GM19467 (cell line): ENCODE measurements around the gene MLEC.

Experiments used
- ATAC-seq: cut with Tn5 transposase; IDR thresholded peaks from one replicate; pipeline ENCODE4 v1.9.1; 2021; ENCODE audit warnings: mild to moderate bottlenecking, moderate library complexity; ENCODE audit not compliant: unreplicated experiment

MLEC gene

DNA sequence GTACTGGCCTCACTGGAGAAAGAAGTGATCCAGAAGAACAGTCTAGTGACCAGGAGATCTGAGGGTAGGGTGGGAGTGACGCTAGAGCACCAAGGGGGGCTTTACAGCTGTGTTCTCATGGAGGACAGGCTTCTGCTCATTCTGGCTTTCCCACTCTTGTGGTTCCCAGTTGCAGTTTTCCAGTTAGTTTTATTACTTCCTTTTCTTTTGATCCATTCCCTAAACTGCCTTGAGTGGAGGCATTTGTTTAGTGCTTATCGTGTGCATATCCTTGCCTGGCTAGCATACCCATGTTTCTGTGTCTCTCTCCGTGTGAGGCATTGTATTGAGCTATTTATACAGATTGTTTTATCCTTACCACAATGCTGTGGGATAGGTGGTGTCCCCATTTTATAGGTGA lies 4.0 kb downstream of the MLEC start:
- ATAC-seq = no peak

DNA sequence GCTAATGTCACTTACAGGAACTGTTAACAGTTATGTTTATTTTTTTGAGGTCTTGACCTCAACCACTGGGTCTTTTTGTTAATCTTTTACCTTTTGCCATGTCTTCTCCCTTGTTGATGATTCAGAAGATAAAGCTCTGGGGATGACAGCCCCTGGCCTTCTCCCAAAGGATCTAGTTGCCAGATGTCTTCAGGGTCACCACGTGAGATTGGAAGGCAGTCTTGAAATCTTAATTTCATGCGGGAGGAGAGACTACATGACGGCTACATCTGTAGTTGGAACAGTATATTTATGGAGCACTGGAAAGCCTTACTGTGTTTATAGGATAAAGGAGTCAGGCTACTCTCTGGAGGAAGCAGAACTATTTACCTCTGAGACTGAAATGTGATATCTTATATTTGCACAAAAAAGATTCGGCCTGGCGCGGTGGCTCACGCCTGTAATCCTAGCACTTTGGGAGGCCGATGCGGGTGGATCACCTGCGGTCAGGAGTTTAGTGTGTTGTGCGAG lies 5.6 kb downstream of the MLEC start:
- ATAC-seq = no peak

DNA sequence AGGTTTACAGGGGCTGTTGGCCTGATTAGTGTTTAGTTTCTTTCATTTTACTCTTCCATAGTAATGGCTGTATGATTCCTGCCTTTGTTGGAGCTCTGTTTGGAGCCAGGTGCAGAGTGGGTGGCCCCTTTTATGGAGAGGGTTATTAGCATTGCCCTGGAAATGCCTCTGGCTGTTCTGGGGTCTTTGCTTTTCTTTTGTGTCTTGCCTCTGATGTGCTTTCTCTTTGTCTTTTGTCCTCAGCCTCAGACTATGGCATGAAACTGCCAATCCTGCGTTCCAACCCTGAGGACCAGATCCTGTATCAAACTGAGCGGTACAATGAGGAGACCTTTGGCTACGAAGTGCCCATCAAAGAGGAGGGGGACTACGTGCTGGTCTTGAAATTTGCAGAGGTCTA lies 6.9 kb downstream of the MLEC start:
- ATAC-seq = no peak

DNA sequence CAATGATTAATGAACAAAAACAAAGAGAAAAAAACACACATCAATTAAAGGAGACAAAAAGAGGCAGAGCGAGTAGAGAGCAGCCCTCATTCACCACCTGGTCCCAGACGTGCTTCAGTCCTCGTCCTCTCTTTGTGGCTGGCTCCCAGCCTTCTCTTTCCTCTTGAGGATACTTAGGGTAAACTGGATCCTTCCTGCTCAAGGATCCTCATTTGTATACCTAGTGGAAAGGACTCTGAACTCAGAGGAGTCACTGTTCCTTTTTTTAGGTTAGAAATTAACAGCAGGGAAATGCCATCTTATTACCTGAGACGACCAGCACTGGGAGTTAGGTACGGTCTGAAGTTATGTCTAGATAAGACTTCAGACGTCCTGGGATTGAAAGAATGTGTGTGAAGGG lies 9.7 kb downstream of the MLEC start:
- ATAC-seq = no peak

DNA sequence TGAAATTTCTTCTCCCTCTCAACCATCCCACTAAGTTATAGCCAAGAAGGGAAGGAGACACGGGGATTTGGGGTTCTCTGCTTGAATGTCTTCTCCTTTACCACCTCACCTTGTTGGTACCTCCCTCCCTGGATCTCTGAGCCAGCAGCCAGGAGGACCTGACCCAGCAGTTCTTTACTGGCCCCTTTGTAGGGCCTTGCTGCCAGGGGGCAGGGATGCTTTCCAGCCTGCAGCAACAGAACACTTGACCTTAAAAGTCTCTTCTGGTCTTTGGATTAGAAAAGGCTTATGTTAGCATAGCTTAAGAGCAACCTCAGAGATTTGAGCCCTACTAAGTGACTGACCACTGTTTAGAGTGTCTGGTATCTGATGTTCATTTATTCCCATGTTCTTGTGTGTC lies 10.4 kb downstream of the MLEC start:
- no peak for ATAC-seq

DNA sequence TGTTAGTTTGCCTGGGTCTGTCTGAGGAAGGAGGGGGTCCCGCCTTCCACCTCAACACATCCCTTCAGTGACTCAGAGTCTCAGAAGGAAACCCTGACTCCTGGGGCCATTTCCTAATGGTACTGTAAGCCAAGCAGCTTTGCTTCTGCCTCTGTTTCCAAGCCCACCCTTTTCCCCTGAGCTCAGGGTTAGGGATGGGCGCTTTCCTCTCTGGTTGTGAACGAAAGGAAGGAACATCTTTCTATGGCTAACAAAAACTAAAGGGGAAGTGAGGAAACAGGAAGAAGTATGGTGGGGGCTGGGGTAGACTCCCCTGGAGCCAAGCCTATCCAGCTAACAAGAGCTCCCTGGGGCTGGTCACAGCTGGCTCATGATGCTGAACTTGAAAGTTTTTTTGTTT lies 11.7 kb downstream of the MLEC start:
- ATAC-seq = no peak

DNA sequence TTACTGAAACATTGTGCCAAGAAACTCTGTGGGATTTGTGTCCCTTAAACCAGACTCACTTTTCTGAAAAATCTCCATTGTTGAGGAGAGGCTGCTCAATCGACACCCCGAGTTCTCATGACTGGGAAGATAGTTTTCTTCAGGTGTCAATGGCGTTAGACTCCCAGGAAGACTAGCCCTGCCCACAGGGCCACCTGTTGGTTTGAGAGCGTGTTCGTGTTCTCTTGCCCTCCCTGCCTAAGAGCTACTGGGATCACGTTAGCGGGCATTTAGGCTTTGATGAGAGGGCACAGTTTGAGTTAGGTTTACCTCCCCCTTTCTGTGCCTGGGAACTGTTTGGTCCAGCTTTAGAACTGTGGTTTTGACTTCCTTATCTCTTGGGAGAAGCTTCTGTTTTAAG lies 12.6 kb downstream of the MLEC start:
- no peak for ATAC-seq

DNA sequence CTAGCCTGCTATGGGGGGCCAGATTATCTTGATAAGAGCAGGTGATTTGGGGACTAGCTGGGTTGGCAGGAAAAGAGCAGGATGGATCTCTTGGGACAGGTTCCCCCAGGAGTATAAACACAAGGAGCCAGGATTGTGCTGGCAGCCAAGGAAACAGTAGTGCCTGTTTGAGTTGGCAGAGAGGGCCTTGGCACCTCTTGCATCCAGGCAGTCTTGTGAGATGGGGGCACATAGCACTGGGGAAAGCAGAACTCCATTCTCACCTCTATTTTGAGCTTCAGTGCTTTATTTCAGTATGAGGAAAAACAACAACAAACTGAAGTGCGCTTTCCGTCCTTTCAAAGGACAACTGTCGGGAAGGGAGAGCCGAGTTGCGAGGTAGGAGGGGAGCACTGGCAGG lies 13.9 kb downstream of the MLEC start:
- ATAC-seq = no peak

DNA sequence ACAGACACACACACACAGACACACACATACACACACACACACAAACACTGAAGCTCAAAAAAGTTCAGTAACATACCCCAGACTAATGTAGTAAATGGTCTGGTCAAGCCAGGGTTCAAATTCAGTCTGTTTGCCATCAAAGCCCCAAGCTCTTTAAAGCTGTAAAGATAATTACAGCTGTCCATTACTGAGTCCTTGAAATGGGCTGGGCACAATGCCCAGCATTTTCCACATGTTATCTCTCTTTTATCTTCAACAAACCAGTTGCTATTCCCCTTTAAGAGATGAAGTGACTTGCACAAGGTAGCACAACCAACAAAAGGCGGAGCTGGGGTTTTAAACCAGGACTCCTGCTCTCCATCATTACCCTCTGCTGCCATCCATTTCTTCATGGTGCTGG lies 15.7 kb downstream of the MLEC start:
- ATAC-seq = no peak

DNA sequence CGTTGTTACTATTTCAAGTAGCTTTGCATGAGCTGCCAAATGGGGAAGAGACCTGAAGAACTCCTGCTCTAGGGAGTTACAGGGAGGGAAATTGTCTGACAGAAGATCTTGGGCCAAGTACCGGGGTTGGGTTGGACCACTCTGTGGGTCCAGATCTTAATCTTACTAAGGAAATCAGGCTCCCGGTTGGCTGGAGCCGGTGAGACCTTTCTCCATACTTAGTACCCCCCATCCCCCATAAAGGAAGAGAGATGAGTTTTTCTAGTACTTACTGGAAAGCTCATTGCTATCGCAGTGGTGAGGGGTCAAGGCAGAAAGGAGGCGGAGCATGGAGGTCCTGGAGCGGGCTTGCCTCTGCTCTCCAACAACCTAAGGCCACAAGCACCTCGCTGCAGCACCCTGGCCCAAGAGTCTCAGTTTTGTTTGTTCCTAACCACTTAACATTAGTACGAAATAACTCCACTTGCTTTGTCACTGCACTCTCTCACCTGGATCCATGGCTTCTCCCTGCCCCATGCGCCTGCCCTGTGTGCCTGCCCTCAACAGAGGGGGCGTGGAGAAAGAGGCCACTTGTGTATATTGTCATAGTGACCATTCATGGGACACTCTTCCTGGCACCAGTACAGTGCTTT lies 16.5 kb downstream of the MLEC start:
- ATAC-seq = no peak

DNA sequence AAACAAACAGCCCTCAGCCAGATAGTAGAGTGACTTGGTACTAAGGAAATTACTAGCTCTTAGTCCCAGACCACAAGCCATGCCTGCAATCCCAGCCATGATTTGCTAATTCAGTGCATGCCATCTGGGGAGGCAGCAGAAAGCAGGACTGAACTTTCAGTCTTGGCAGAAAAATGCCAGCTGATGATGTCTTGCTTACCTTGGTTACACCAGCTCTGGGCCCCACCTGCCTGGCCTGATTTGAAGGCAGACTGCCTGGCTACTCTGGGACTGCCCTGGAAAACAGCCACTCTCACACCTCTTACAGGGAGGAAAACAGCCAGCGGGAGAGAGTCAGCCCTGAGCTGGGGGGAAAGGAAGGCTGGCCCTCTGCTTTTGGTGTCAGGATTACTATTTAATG lies 18.7 kb downstream of the MLEC start:
- no peak for ATAC-seq

DNA sequence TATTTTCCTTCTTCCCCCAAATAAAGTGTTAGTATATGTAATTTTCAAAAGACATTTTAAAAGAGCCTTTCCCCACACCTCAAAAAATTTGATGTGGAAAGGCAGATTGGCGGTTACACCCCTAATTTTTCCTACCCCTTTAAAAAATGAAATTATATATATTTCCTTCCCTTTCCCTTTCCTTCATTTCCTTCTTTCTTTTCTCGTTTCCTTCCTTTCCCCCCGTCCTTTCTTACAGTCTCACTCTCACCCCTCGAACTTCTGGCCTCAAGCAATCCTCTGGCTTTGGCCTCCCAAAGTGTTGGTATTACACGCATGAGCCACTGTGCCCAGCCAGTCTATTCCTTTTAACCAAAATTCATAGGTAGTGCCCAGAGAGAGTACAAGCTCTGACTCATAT lies 19.1 kb downstream of the MLEC start:
- ATAC-seq = no peak

DNA sequence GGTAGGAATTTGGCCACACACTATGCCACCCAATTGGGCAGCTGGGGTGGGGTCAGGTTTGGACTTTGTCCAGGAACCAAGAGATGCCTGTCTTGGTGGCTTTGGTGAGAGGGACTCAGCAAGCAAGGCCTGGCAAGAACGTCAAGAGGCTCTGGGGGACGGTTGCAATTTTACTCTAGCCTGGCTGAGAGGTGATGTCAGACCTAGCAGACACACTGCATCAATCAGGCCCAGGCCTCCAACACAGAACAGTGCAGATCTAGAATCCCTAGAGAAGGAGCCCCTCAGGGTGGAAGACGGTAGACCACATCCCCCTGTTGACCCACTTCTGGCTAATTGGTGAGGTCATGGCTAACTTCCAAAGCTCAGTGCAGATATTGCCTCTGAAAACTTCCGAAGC lies 21.7 kb downstream of the MLEC start:
- ATAC-seq = no peak

DNA sequence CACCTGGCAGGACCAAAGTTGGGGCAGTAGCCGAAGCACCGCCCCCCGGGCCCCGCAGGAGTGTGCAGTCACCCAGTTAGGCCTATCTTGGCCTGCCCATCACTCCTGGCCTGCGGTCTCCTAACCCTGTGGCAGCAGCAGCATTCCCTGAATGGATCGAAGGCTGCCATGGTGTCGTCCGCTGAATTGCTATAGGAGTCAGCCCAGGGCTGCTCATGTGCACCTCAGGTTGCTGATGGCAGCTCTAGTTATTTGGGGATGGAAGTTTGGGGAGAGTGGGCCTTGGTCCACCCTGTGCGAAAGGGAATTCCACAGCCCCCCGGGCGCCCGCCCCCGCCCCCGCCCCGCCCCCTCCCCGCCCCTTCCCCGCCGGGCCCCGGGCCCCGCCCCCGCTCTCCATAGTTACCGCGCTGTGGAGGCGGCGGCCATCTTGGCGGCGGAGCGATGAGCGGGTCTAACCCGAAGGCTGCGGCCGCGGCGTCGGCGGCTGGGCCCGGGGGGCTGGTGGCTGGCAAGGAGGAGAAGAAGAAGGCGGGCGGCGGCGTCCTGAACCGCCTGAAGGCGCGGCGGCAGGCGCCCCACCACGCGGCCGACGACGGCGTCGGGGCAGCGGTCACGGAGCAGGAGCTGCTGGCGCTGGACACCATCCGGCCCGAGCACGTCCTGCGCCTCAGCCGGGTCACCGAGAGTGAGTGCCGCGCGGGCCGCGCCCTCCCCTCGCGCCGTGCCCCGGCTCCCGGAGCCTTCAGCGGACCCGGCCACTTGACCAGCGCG lies 23.3 kb downstream of the MLEC start, which contains the start of gene UNC119B:
TSS of gene UNC119B (plus strand) at position 428 of the 774 bp plus-strand sequence. CDS start at position 445, 17 bp downstream.
- peak; percentile 64 for ATAC-seq

DNA sequence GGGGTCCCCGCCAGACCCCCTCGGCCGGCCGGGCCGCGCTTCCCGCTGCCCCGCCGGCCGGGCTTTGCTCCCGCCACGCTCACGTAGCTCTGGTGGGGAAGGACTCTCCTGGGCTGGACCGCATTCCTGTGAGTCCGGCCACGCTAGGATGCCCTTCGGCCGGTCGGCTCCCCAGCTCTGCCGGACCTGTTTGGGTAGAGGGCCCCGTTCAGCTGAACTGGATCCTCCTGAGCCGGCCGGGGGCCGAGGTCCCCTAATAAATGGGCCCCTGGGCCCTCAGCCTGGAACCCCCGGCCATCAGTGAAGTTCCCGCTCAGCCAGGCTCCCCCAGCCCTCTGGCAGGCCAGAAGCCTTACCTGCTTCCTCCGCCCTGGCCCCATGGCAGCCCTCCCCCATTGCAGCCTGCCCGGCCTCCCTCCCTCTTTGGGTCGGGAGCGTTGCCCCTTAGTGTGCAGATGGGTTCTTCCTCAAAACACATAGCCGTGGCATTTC lies 23.9 kb downstream of the MLEC start:
- ATAC-seq = no peak

DNA sequence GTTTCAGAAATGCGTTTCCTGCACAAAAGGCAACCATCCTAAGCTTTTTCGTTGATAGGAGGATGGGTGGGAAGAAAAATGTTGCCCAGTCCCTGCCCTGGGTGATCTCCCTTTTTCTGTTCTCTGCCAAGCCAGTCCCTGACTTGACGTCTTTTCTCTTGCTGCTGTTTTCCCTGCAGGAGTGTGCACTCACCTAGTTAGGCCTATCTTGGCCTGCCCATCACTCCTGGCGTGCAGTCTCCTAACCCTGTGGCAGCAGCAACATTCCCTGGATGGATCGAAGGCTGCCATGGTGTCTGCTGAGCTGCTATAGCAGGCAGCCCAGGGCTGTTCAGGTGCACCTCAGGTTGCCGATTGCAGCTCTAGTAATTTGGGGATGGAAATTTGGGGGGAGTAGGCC lies 24.5 kb downstream of the MLEC start:
- no peak for ATAC-seq

DNA sequence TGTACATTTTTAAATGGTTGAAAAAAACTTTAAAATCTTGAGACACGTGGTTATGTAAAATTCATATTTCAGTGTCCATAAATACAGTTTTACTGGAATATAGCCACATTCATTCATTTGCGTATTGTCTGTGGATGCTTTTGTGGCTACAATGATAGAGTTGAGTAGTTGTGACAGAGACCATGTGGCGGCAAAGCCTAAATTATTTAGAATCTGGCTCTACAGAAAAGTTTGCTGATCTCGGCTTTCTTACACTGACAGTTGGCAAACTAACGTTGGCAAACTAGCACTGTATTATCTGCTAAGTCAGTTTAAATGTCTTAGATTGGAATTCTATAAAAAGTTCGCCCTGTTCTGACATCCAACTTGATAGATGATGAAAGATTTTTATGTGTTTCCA lies 25.7 kb downstream of the MLEC start:
- ATAC-seq = no peak

DNA sequence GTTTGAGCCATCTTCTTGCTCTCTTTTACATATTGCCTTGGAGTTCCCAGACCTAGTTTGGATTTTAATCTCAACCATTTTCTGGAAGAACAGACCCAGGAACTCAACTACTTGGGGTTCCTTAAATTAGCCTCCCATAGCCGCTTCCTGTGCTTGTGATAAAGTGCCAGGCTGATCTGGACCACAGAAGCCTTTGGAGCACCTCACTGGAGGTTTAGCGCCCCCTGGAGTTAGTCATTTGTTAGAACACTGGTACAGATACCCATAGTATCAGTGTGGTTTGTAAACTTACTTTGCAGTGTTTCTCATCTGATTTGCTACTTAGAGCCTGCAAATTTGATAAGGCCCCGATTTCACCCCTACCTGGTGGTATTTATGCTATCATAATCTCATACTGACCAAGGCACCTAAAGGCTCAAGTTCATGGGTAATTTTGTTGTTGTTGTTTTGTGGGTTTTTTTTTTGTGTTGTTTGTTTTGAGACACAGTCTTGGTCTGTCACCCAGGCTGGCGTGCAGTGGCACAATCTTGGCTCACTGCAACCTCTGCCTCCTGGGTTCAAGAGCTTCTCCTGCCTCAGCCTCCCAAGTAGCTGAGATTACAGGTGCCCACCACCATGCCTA lies 27.0 kb downstream of the MLEC start:
- ATAC-seq = no peak

DNA sequence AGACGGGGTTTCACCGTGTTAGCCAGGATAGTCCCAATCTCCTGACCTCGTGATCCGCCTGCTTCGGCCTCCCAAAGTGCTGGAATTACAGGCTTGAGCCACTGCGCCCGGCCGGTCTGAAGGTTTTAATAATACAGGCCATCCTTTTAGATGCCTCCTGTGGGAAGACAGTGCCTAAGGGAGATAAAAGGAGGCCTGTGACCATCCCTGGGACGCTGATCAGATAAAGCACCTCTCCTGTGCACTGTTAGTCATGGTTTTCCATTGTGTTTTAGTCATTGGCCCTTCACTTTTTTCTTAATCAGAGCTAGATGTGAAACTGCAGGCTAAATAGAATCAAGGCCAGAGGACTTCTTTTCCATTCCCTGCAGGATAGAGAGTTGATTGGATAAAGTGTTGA lies 31.1 kb downstream of the MLEC start:
- ATAC-seq = no peak

DNA sequence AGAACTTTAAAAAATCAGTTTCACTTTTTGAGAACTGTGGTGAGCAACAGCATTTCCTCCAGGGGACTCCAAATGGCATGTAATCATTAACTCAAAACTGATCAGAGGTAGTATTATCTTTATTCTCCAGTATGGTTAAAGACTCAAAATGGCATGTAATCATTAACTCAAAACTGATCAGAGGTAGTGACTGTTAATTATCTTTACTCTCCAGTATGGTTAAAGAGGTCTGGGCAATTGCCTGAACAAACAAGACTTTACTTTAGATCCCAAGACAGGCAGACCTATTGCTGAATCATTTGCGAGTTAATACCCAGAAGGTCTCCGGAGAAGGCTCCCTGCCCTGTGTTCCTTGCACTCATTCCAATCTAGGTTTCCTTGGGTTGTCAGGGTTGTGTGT lies 32.1 kb downstream of the MLEC start:
- peak; percentile 52 for ATAC-seq

DNA sequence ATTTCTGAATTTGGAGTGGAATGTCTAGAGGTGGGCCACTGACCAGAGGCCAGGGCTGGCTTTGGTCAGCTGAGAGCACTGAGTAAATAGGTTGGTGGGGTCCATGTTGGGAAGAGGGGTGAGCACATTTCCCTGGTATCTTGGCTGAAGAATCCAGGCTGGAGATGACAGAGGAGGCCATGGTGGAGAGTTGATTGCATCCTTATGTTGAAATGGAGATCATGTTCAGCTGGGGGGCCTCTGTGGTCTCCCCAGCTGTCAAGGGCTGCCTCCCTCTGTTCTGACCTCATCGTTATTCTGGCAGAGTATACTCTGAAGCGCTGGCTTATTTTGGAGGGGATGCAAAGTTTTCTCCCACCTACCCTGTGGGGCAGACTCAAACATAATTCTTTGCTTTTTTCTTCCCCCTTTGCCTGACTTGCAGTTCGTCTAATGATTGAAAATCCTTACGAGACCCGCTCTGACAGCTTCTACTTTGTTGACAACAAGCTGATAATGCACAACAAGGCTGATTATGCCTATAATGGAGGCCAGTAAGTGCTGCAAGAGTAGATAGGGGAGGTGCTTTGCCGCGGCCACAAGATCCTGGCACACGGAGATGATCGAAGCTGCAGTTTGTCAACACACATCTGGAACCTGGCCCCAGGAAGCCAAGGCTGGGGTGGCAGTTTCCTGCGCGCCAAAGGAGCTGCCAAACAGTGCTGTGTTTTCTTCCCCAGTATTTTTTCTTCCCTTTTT lies 32.7 kb downstream of the MLEC start:
- no peak for ATAC-seq
